Stimulated activated naive CD8-positive, alpha-beta T cell treated with anti-CD3 and anti-CD28 coated beads, Interleukin-15, Interleukin-2, amounts not matched to agents 100 U/mL and 50 U/mL, for 24 hours (primary cell): ENCODE measurements around the gene RAB4A.

Experiments used
- ATAC-seq: fragments of 150-1000 bp; cut with Tn5 transposase; one replicate; pipeline ENCODE4 v1.10.0; 2021
- DNase-seq: peaks from one replicate; pipeline ENCODE4 v3.0.0; 2021

RAB4A gene

GRCh38 chr1:229339520-229339919 is 68.6 kb downstream of the RAB4A start:
- peak; percentile 33 for DNase-seq
- ATAC-seq: peak; percentile 30

- no peak for DNase-seq
- ATAC-seq: no peak
These were observed 69.6 kb downstream of the RAB4A start for GRCh38 chr1:229340496-229340895.

- ATAC-seq (peak; percentile 78), DNase-seq (peak; percentile 84)
These were observed 71.1 kb downstream of the RAB4A start for GRCh38 chr1:229341774-229342655.

GRCh38 chr1:229342656-229343569 is 72.0 kb downstream of the RAB4A start, which contains the start of gene CCSAP:
Gene CCSAP (minus strand): TSS chr1:229343047. CDS start chr1:229342465, 582 bp downstream.
- peak; percentile 60 for DNase-seq
- peak; percentile 22 for ATAC-seq

GRCh38 chr1:229344139-229344538 is 73.2 kb downstream of the RAB4A start:
- DNase-seq (peak; percentile 24), ATAC-seq (no peak)

GRCh38 chr1:229344937-229345684 is 74.2 kb downstream of the RAB4A start:
- no peak for ATAC-seq
- DNase-seq: no peak

- ATAC-seq (no peak), DNase-seq (no peak)
These were observed 76.6 kb downstream of the RAB4A start for GRCh38 chr1:229347528-229347927.

GRCh38 chr1:229349463-229350385 is 78.8 kb downstream of the RAB4A start:
- no peak for ATAC-seq
- no peak for DNase-seq

GRCh38 chr1:229352975-229353374 is 82.1 kb downstream of the RAB4A start:
- DNase-seq: no peak
- ATAC-seq: no peak

- ATAC-seq: no peak
- DNase-seq: no peak
These were observed 83.3 kb downstream of the RAB4A start for GRCh38 chr1:229354226-229354625.
